ENCODE data around the gene NPPA.

The NPPA gene

DNA sequence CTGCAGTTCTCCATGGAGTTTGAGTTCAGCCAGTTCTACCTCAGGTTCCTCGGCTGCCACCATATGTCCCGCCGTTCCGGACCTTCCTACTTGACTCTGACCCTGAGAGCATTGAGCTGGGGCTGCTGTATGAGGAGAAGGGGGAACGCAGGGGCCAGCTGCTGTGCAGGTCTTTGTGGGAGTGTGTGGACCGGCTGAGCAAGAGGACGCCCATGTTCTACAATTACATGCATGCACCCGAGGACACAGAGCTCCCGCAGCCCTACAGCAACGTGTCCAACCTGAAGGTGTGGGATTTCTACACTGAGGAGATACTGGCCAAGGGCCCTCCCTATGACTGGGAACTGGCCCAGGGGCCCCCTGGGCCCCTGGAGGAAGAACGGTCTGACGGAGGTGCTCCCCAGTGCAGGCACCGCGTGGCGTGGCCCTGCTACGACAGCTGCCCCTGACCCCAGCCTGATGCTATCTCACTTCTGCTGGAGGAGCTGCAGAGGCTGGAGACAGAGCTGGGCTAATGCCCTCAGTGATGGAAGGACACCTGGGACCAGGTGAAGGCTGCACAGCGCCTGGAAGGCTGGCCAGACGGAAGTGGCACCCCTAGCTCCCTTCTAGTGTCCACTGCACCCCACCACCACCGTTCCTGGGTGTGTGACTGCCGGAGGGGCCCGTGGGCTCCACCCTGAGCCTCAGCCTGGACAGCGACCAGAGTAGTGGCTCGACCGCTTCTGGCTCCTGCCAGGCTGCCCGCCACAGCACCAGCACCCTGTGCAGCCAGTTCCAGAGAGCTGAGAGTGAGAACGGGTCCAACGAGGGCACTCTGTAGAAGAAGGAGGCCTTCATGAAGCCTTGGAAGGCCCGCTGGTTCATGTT, 32.0 kb upstream of the NPPA start:
- in situ Hi-C loops (cut with HindIII; ENCODE audit: low sequenced_read_pairs) = no loop called here
- no peak for DNase-seq (ENCODE audit: low read depth, low spot score)
- no peak for TF ChIP-seq CTCF (IDR thresholded peaks at IDR 0.05; ENCODE audit: low read depth, low read length)
- no peak overlapping the region for H3K4me3 ChIP-seq (ENCODE audit: low read depth, low read length)

DNA sequence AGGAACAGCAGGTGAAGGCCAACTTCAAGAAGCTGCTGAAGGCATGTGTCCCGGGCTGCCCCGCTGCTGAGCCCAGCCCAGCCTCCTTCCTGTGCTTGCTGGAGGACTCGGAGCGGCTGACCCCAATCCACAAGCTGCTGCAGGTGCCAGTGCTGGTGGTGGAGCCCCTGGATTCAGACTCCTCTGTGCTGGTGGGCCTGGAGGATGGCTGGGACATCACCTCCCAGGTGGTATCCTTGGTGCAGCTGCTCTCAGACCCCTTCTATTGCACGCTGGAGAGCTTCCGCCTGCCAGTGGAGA, 31.3 kb upstream of the NPPA start:
- TF ChIP-seq CTCF (IDR thresholded peaks at IDR 0.05; ENCODE audit: low read depth, low read length) = no peak
- no peak for DNase-seq (ENCODE audit: low read depth, low spot score)
- H3K4me3 ChIP-seq (ENCODE audit: low read depth, low read length) = no peak overlapping the region
- in situ Hi-C loops (cut with HindIII; ENCODE audit: low sequenced_read_pairs) = no loop called here

GRCh38 chr1:11878081-11878890, 30.7 kb upstream of the NPPA start:
- in situ Hi-C loops (cut with HindIII; ENCODE audit: low sequenced_read_pairs) = no loop called here
- no peak for TF ChIP-seq CTCF (IDR thresholded peaks at IDR 0.05; ENCODE audit: low read depth, low read length)
- no peak for DNase-seq (ENCODE audit: low read depth, low spot score)
- no peak overlapping the region for H3K4me3 ChIP-seq (ENCODE audit: low read depth, low read length)

- no peak for TF ChIP-seq CTCF (IDR thresholded peaks at IDR 0.05; ENCODE audit: low read depth, low read length)
- in situ Hi-C loops (cut with HindIII; ENCODE audit: low sequenced_read_pairs) = no loop called here
- H3K4me3 ChIP-seq (ENCODE audit: low read depth, low read length) = no peak overlapping the region
- DNase-seq (ENCODE audit: low read depth, low spot score) = no peak
These were observed 29.5 kb upstream of the NPPA start for GRCh38 chr1:11877074-11877473.

DNA sequence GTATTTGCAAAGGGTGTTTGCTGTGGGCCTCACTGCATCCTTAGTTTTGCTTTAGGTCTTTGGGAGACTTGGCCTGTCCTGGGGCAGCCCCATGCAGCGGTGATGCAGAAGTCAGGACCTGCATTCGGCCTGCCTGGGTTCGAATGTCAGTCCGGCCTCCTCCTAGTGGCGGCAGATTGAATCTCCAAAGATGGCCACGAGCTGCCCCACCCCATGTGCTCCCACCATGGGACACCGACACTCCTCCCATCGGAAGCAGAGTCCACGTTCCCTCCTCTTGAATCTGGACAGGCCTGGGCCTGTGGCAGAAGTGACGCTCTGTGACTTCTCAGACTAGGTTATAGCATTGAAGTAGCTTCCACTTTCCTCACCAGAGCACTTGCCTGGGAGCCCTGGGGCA, 27.5 kb upstream of the NPPA start:
- in situ Hi-C loops (cut with HindIII; ENCODE audit: low sequenced_read_pairs) = no loop called here
- no peak for DNase-seq (ENCODE audit: low read depth, low spot score)

DNA sequence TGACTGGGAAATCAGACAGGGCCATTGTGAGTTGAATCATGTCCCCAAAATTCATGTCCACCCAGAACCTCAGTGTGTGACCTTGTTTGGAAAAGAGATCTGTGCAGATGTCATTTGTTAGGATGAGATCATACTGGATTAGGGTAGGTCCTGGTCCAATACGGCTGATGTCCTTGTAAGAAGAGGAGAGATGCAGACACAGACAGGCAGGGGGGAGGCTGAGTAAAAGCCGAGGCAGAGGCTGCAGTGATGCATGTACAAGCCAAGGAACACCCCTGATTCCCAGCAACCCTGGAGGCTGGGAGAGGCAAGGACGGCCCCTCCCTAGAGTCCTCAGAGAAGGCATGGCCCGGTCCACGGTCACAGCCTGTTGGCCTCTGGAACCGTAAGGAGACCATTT, 27.0 kb upstream of the NPPA start:
- TF ChIP-seq CTCF (IDR thresholded peaks at IDR 0.05; ENCODE audit: low read depth, low read length) = no peak
- DNase-seq (ENCODE audit: low read depth, low spot score) = no peak
- in situ Hi-C loops (cut with HindIII; ENCODE audit: low sequenced_read_pairs) = no loop called here
- no peak overlapping the region for H3K4me3 ChIP-seq (ENCODE audit: low read depth, low read length)

More for the DNA sequence above, 27.5 kb upstream of the NPPA start:
- H3K4me3 ChIP-seq (ENCODE audit: low read depth, low read length) = no peak overlapping the region
- no peak for TF ChIP-seq CTCF (IDR thresholded peaks at IDR 0.05; ENCODE audit: low read depth, low read length)
